Measurements from ENCODE around the gene TSSC4. TPM values are rescaled to one million over a fixed set of nuclear protein-coding genes. Genes with fewer than 3 reads are reported as not detected.

TSSC4 gene
- total RNA-seq, 4 donors from 2014 or later = 13.3 to 38.9 (median 36.0) TPM

DNA sequence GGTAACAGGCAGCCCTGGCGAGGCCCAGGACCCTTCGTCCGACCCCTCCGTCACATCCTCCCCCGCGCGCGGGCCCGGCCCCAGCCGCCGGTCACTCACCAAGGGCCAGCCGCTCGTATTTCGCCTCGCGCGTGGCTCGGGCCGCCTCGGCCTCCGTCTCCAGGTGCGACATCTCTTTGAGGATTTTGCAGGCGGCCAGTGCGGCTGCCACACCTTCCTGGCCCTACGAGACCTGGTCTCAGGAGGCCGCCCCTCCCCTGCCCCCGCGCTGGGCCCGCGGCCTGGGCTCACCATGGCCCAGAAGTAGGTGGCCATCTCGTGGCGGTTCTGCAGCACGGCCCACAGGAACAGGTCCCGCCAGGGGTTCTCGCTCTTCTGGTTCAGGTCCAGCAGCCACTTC, 14.1 kb downstream of the TSSC4 start:
- TF ChIP-seq, protein P1, sequence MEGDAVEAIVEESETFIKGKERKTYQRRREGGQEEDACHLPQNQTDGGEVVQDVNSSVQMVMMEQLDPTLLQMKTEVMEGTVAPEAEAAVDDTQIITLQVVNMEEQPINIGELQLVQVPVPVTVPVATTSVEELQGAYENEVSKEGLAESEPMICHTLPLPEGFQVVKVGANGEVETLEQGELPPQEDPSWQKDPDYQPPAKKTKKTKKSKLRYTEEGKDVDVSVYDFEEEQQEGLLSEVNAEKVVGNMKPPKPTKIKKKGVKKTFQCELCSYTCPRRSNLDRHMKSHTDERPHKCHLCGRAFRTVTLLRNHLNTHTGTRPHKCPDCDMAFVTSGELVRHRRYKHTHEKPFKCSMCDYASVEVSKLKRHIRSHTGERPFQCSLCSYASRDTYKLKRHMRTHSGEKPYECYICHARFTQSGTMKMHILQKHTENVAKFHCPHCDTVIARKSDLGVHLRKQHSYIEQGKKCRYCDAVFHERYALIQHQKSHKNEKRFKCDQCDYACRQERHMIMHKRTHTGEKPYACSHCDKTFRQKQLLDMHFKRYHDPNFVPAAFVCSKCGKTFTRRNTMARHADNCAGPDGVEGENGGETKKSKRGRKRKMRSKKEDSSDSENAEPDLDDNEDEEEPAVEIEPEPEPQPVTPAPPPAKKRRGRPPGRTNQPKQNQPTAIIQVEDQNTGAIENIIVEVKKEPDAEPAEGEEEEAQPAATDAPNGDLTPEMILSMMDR (IDR thresholded peaks at IDR 0.05) = no peak
- no peak for TF ChIP-seq POLR2AphosphoS5 (IDR thresholded peaks at IDR 0.05)
- TF ChIP-seq EP300 (IDR thresholded peaks at IDR 0.05; ENCODE audit: low read depth) = no peak
- TF ChIP-seq POLR2A (IDR thresholded peaks at IDR 0.05) = no peak
- no peak for DNase-seq
- H3K36me3 ChIP-seq = no peaks in the 10 kb centered on the region
- peaks cover 0 to 2% (median 0%) of the 10 kb centered on the region in 4 donors for H3K4me1 ChIP-seq
- no peaks in the 10 kb centered on the region for H3K9me3 ChIP-seq
- peaks cover 13% of the 10 kb centered on the region for H3K27me3 ChIP-seq
- intact Hi-C loops (cut with DNase I; ENCODE audit: low total_unique reads) (no loop called here), in situ Hi-C loops (cut with MboI; ENCODE audit: low pct_ligation_motif_present in 1 of 4, low pct_unique_long_range_greater_than_20kb in 1 of 4, low sequenced_read_pairs in 3 of 4) (loop anchor here in 3 of 4 donors (5.0 to 25.0 kb wide), 3 partner anchors 100 to 227 kb away; no protein-coding TSS in a partner anchor)
- no peak overlapping the region for H3K27ac ChIP-seq
- 92% methylated on average over 35 of the region's 35 CpGs; no CpG with 5 or more reads in 1 of the 2 donors for WGBS, 2 donors (ENCODE audit: low coverage in 1 of 2)
- no peak overlapping the region for H3K4me3 ChIP-seq

DNA sequence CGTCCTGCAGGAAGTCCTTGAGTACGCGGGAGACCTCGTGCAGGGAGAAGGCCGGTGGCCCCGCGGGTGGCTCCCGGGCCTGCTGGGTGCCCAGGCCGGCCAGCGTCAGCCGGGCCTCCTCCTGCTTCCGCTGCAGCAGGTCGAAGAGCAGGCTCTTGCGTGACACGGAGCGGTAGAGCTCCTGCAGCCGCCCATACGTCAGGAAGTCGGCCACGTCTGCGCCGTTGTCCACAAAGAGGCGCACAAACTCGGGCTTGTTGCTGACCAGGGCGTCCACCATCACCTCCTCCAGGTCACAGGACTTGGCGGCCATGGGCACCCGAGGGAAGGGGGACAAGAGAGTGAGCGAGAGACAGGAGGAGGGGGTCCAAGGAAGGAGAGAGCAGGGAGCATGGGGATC, 14.6 kb downstream of the TSSC4 start:
- in situ Hi-C loops (cut with MboI; ENCODE audit: low pct_ligation_motif_present in 1 of 4, low pct_unique_long_range_greater_than_20kb in 1 of 4, low sequenced_read_pairs in 3 of 4) (loop anchor here in 3 of 4 donors (5.0 to 25.0 kb wide), 3 partner anchors 100 to 228 kb away; no protein-coding TSS in a partner anchor), intact Hi-C loops (cut with DNase I; ENCODE audit: low total_unique reads) (no loop called here)
- H3K4me1 ChIP-seq = peaks cover 1 to 7% (median 5%) of the 10 kb centered on the region in 4 donors
- H3K36me3 ChIP-seq = no peaks in the 10 kb centered on the region
- no peak overlapping the region for H3K27ac ChIP-seq
- TF ChIP-seq EP300 (IDR thresholded peaks at IDR 0.05; ENCODE audit: low read depth) (no peak), POLR2A (IDR thresholded peaks at IDR 0.05) (no peak), POLR2AphosphoS5 (IDR thresholded peaks at IDR 0.05) (no peak)
- TF ChIP-seq, protein P1 (IDR thresholded peaks at IDR 0.05) = no peak
- no peak for DNase-seq
- no peak overlapping the region for H3K4me3 ChIP-seq
- WGBS, 2 donors (ENCODE audit: low coverage in 1 of 2) = 85% methylated on average over 27 of the region's 28 CpGs; no CpG with 5 or more reads in 1 of the 2 donors
- H3K27me3 ChIP-seq = peaks cover 8% of the 10 kb centered on the region
- no peaks in the 10 kb centered on the region for H3K9me3 ChIP-seq

DNA sequence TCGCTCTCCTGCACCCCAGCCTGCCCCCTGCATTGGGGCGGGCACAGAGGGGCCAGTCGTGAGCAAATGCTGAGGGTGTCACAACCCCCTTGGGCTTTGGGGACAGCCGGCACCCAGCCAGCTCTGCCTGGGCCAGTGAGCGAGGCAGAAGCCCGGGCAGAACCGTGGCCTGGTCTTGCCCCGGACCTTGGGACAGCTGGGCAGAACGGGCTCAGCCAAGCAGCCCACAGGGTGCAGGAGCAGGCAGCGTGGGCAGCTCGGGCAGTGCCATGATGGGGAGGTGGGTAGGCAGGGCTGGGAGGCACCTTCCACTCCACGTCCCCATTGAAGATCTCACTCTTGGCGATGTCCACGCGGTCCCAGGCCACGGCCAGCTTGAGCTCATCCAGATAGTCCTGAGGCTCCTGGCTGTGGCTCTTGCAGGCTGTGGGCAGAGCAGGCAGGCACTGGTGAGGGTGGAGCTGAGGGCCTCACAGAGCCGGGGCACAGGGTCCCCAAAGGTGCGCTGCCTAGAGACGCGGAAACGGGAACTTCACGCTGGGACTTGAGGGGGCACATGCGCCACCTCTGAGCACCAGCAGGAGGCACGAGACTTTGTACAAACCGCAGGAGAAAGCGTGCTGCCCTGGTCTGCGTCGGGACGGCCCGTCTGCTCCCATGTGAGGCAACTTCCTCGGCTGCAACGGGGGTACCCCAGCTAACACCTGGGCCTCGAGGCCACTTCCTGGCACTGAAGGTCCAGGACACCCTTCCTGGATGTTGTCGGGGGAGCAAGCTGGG, 15.2 kb downstream of the TSSC4 start:
- intact Hi-C loops (cut with DNase I; ENCODE audit: low total_unique reads) = no loop called here
- TF ChIP-seq POLR2A (IDR thresholded peaks at IDR 0.05) (no peak), EP300 (IDR thresholded peaks at IDR 0.05; ENCODE audit: low read depth) (no peak), POLR2AphosphoS5 (IDR thresholded peaks at IDR 0.05) (no peak)
- TF ChIP-seq, protein P1 (IDR thresholded peaks at IDR 0.05) = no peak

DNA sequence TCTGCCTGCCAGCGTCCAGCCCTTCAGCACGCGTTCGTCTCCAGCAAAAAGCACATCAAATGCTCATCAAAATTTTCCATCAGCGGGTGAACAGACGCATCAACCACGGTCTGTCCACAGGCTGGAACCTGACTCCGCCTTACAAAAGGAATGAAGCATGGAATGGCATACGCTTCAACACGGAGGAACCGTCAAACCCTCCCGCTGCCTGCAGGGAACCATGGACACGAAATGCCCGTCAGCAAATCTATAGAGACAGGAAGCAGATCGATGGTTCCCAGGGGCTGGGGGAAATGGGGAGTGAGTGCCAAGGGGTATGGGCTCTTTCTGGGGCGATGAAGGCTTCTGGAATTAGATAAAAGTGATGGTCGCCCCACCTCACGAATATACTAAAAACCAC, 16.2 kb downstream of the TSSC4 start:
- DNase-seq = no peak
- H3K27me3 ChIP-seq = no peaks in the 10 kb centered on the region
- no peaks in the 10 kb centered on the region for H3K9me3 ChIP-seq
- in situ Hi-C loops (cut with MboI; ENCODE audit: low pct_ligation_motif_present in 1 of 4, low pct_unique_long_range_greater_than_20kb in 1 of 4, low sequenced_read_pairs in 3 of 4) (loop anchor here in 3 of 4 donors (5.0 to 25.0 kb wide), 3 partner anchors 102 to 229 kb away; no protein-coding TSS in a partner anchor), intact Hi-C loops (cut with DNase I; ENCODE audit: low total_unique reads) (no loop called here)
- H3K36me3 ChIP-seq = no peaks in the 10 kb centered on the region
- no peak overlapping the region for H3K27ac ChIP-seq
- no peak for TF ChIP-seq POLR2A (IDR thresholded peaks at IDR 0.05)
- TF ChIP-seq EP300 (IDR thresholded peaks at IDR 0.05; ENCODE audit: low read depth) = no peak
- TF ChIP-seq, protein P1 (IDR thresholded peaks at IDR 0.05) = no peak
- TF ChIP-seq POLR2AphosphoS5 (IDR thresholded peaks at IDR 0.05) = no peak
- peaks cover 6 to 15% (median 11%) of the 10 kb centered on the region in 4 donors for H3K4me1 ChIP-seq
- 73 to 84% methylated on average over 2 to 18 of the region's 18 CpGs for WGBS, 2 donors (ENCODE audit: low coverage in 1 of 2)
- H3K4me3 ChIP-seq = no peak overlapping the region

More for the DNA sequence above, 15.2 kb downstream of the TSSC4 start:
- H3K27me3 ChIP-seq = peaks cover 2% of the 10 kb centered on the region
- peaks cover 6 to 14% (median 10%) of the 10 kb centered on the region in 4 donors for H3K4me1 ChIP-seq
- in situ Hi-C loops (cut with MboI; ENCODE audit: low pct_ligation_motif_present in 1 of 4, low pct_unique_long_range_greater_than_20kb in 1 of 4, low sequenced_read_pairs in 3 of 4) = loop anchor here in 3 of 4 donors (5.0 to 25.0 kb wide), 3 partner anchors 101 to 228 kb away; no protein-coding TSS in a partner anchor
- no peak overlapping the region for H3K4me3 ChIP-seq
- 80% methylated on average over 34 of the region's 34 CpGs; no CpG with 5 or more reads in 1 of the 2 donors for WGBS, 2 donors (ENCODE audit: low coverage in 1 of 2)
- DNase-seq = no peak
- no peak overlapping the region for H3K27ac ChIP-seq
- H3K9me3 ChIP-seq = no peaks in the 10 kb centered on the region
- H3K36me3 ChIP-seq = no peaks in the 10 kb centered on the region
